OCI-M2 (cell line): ENCODE data around the gene CIBAR2.

Experiments used
- DNase-seq: peaks from one replicate; lab custom pipeline; 2025; ENCODE audit not compliant: unreplicated experiment; lab: John Stamatoyannopoulos, UW

The CIBAR2 gene

GRCh38 chr16:85103114-85104079 is 8.9 kb downstream of the CIBAR2 start:
- DNase-seq: no peak

- DNase-seq: no peak
These were observed 10.2 kb downstream of the CIBAR2 start for GRCh38 chr16:85101956-85102630.

GRCh38 chr16:85100265-85100664 is 12.0 kb downstream of the CIBAR2 start:
- DNase-seq: no peak

GRCh38 chr16:85098565-85098964 is 13.7 kb downstream of the CIBAR2 start:
- DNase-seq: no peak

GRCh38 chr16:85096921-85097320 is 15.4 kb downstream of the CIBAR2 start:
- no peak for DNase-seq

GRCh38 chr16:85094812-85095211 is 17.5 kb downstream of the CIBAR2 start:
- DNase-seq: no peak

- DNase-seq: no peak
These were observed 18.0 kb downstream of the CIBAR2 start for GRCh38 chr16:85094176-85094805.

GRCh38 chr16:85093705-85094104 is 18.6 kb downstream of the CIBAR2 start:
- no peak for DNase-seq

GRCh38 chr16:85092851-85093250 is 19.4 kb downstream of the CIBAR2 start:
- no peak for DNase-seq

- no peak for DNase-seq
These were observed 20.0 kb downstream of the CIBAR2 start for GRCh38 chr16:85092309-85092708.

- no peak for DNase-seq
These were observed 20.8 kb downstream of the CIBAR2 start for GRCh38 chr16:85091522-85091910.

GRCh38 chr16:85090873-85091521 is 21.3 kb downstream of the CIBAR2 start:
- DNase-seq: no peak

GRCh38 chr16:85090181-85090580 is 22.1 kb downstream of the CIBAR2 start:
- DNase-seq: no peak

GRCh38 chr16:85089525-85089924 is 22.7 kb downstream of the CIBAR2 start:
- DNase-seq: no peak

- DNase-seq: no peak
These were observed 23.6 kb downstream of the CIBAR2 start for GRCh38 chr16:85088570-85089199.

- DNase-seq: no peak
These were observed 24.2 kb downstream of the CIBAR2 start for GRCh38 chr16:85087899-85088569.

- no peak for DNase-seq
These were observed 25.7 kb downstream of the CIBAR2 start for GRCh38 chr16:85086347-85087291.

- no peak for DNase-seq
These were observed 26.6 kb downstream of the CIBAR2 start for GRCh38 chr16:85085721-85086120.

- no peak for DNase-seq
These were observed 27.3 kb downstream of the CIBAR2 start for GRCh38 chr16:85084841-85085510.
